ENCODE results near the gene FOXK2. TPM values are rescaled to one million over a fixed set of nuclear protein-coding genes. Genes with fewer than 3 reads are reported as not detected.

The FOXK2 gene
- 118 and 124 TPM in 2 replicates for total RNA-seq (2022)
- Bru-seq, nascent RNA = percentile 86 among the genes with signal in this experiment
- BruChase-seq, experiment 1, labeled RNA remaining after a 2-hour chase = percentile 90 among the genes with signal in this experiment
- percentile 91 among the genes with signal in this experiment for BruChase-seq, experiment 2, labeled RNA remaining after a 6-hour chase
- long read RNA-seq, full-length matches to known transcripts = 35 of 60 reads
- long read RNA-seq, partial matches to known transcripts = 10 of 60 reads
- long read RNA-seq, other reads (novel, unspliced or antisense) = 15 of 60 reads

DNA sequence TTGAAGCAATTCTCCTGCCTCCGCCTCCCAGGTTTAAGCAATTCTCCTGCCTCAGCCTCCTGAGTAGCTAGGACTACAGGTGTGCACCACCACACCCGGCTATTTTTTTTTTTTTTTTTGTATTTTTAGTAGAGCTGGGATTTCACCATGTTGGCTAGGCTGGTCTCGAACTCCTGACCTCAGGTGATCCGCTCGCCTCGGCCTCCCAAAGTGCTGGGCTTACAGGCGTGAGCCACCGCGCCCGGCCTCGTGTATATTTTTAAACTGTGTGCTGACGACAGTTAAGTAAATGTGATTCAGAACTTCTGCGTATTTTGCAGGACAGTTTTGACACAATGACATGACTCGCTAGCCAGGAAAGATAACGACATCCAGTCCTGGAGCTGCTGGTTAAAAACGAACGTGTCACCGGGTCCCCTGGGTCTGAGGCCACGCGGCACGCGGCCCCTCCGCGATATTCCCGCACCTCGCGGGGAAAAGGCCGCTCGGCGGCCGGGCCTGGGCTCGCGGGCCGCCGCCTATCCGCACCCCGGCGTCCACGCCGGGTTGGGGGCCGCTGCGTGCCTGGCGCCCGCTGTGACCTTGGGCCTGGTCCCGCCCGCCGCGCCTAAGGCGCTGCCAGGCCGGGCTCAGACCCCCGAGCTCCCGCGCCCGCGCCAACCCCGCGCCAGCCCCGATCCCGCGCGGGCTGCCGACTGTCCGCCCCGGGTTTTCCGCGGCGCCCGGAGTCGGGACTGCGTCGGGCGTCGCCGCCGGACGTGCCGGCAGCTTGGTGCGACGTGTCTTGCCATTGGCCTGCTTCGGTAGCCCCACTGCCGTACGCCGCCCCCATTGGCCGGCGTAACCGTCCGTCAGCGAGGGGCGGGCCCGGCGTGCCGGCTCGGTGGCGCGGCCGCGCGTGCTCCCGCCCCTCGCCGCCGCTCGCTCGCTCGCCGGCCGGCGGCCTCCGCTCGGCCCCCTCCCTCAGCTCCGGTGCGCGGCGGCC lies at the start of gene FOXK2:
Gene FOXK2, plus strand, starts transcription at position 907 of the 985 bp plus-strand sequence. CDS start 157 bp downstream, outside the sequence.
- peaks cover 34% of the 10 kb centered on the region for H3K36me3 Mint-ChIP-seq (ENCODE audit: insufficient read depth, unreplicated experiment)
- ChIA-PET POLR2A (interaction anchor here (0.5 to 1.7 kb wide), 5 partner anchors 25 to 1122 kb away, joined by 3 to 9 read pairs (median 3); no protein-coding TSS in a partner anchor), CTCF (interaction anchor here (0.6 to 0.7 kb wide), 2 partner anchors 24 to 565 kb away, joined by 3 read pairs; no protein-coding TSS in a partner anchor)
- Histone ChIP-seq H3K27me3 (replicated peaks; ENCODE audit: control insufficient read depth, insufficient read depth, low read length) (no peaks in the 10 kb centered on the region), H3K9me3 (no peaks in the 10 kb centered on the region), H3K36me3 (ENCODE audit: control insufficient read depth, insufficient read depth, low read length) (no peaks in the 10 kb centered on the region), H3K4me1 (peaks cover 20% of the 10 kb centered on the region), H3K4me3 (ENCODE audit: low read depth, low read length) (peak within 1 kb of the TSS; percentile 93)
- H3K27me3 Mint-ChIP-seq (ENCODE audit: insufficient read depth, unreplicated experiment) = no peaks in the 10 kb centered on the region
- intact Hi-C loops (cut with micrococcal nuclease; ENCODE audit: unreplicated experiment) = no loop called here
- peak within 1 kb of the TSS; percentile 94 for H3K27ac Mint-ChIP-seq (ENCODE audit: unreplicated experiment)
- TF ChIP-seq, protein P1, sequence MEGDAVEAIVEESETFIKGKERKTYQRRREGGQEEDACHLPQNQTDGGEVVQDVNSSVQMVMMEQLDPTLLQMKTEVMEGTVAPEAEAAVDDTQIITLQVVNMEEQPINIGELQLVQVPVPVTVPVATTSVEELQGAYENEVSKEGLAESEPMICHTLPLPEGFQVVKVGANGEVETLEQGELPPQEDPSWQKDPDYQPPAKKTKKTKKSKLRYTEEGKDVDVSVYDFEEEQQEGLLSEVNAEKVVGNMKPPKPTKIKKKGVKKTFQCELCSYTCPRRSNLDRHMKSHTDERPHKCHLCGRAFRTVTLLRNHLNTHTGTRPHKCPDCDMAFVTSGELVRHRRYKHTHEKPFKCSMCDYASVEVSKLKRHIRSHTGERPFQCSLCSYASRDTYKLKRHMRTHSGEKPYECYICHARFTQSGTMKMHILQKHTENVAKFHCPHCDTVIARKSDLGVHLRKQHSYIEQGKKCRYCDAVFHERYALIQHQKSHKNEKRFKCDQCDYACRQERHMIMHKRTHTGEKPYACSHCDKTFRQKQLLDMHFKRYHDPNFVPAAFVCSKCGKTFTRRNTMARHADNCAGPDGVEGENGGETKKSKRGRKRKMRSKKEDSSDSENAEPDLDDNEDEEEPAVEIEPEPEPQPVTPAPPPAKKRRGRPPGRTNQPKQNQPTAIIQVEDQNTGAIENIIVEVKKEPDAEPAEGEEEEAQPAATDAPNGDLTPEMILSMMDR (IDR thresholded peaks at IDR 0.05; ENCODE audit: insufficient read depth in 1 of 2, low read depth in 1 of 2, low read length in 1 of 2, severe bottlenecking in 1 of 2, unreplicated experiment in 1 of 2) = no peak
- H3K4me1 Mint-ChIP-seq (ENCODE audit: low read depth, unreplicated experiment) = peaks cover 17% of the 10 kb centered on the region
- peak; percentile 96 to 99 for DNase-seq
- H3K9me3 Mint-ChIP-seq (ENCODE audit: unreplicated experiment) = peaks cover 9% of the 10 kb centered on the region
- peak within 1 kb of the TSS; percentile 97 for H3K4me3 Mint-ChIP-seq (ENCODE audit: unreplicated experiment)
- BruUV-seq (replicated peaks) = TSS peak; percentile 48

DNA sequence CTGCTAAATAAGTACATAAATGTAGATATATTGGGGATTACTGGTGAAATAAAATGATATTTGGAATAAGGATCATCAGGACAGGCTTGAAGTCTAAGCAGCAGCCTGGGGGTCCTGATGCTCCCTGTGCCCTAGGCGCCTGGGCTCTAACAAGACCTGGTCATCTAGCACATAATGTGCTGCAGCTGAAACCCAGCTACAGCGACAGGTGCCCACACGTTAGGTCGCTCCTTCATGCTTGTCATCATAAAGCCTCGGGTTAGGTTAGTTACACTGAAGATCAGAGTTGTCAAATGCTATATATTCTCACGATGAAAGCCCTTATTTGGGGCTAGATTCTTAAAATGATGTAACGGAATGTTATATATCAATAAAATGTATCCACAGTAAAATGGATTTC lies 49.5 kb upstream of the FOXK2 start:
- no peak overlapping the region for H3K27ac Mint-ChIP-seq (ENCODE audit: unreplicated experiment)
- peaks cover 65% of the 10 kb centered on the region for H3K36me3 Mint-ChIP-seq (ENCODE audit: insufficient read depth, unreplicated experiment)
- TF ChIP-seq, protein P1 (IDR thresholded peaks at IDR 0.05; ENCODE audit: insufficient read depth in 1 of 2, low read depth in 1 of 2, low read length in 1 of 2, severe bottlenecking in 1 of 2, unreplicated experiment in 1 of 2) = no peak
- H3K9me3 Mint-ChIP-seq (ENCODE audit: unreplicated experiment) = no peaks in the 10 kb centered on the region
- DNase-seq = no peak
- Histone ChIP-seq H3K4me3 (ENCODE audit: low read depth, low read length) (no peak overlapping the region), H3K9me3 (no peaks in the 10 kb centered on the region), H3K27me3 (replicated peaks; ENCODE audit: control insufficient read depth, insufficient read depth, low read length) (no peaks in the 10 kb centered on the region), H3K36me3 (ENCODE audit: control insufficient read depth, insufficient read depth, low read length) (peaks cover 4% of the 10 kb centered on the region), H3K4me1 (no peaks in the 10 kb centered on the region)
- no peak overlapping the region for H3K4me3 Mint-ChIP-seq (ENCODE audit: unreplicated experiment)
- intact Hi-C loops (cut with micrococcal nuclease; ENCODE audit: unreplicated experiment) = loop anchor here (10.0 kb wide), 1 partner anchor 325 kb away; no protein-coding TSS in a partner anchor
- BruUV-seq (replicated peaks) = no TSS peak
- CTCF ChIA-PET = no interaction called here
- POLR2A ChIA-PET = no interaction called here
- no peaks in the 10 kb centered on the region for H3K4me1 Mint-ChIP-seq (ENCODE audit: low read depth, unreplicated experiment)
- no peaks in the 10 kb centered on the region for H3K27me3 Mint-ChIP-seq (ENCODE audit: insufficient read depth, unreplicated experiment)
